Endothelial cell of umbilical vein (primary cell): ENCODE measurements around the gene CUL5. TPM values are rescaled to one million over a fixed set of nuclear protein-coding genes. Genes with fewer than 3 reads are reported as not detected.

ENCODE experiments used
- BruUV-seq: library from RNA; stranded (reverse); fragments of 400-500 nt; replicated peaks from 2 replicates; lab custom pipeline; 2021; lab: Mats Ljungman, UMichigan
- CTCF ChIA-PET: fragments of 300-600, 350-600 bp; sonication (Branson Sonifier 250); formaldehyde crosslinking; loops from one replicate; lab custom pipeline; 2021; ENCODE audit warnings: antibody characterized with exemption, inconsistent platforms; lab: Charles Lee
- POLR2A ChIA-PET: fragments of 300-600, 350-600 bp; sonication (Branson Sonifier 250); formaldehyde crosslinking; loops from one replicate; lab custom pipeline; 2021; ENCODE audit warnings: antibody characterized with exemption, inconsistent platforms; lab: Charles Lee
- DNase-seq: peaks from one replicate; pipeline ENCODE4 v3.0.0-alpha.2; 2011; ENCODE audit warnings: low read depth, low spot score
- FAIRE-seq: peaks from 2 replicates; lab custom pipeline; 2011; peaks lifted over from hg19 to GRCh38; lab: Jason Lieb, UNC
- H2AFZ ChIP-seq: 2 replicates; pipeline ENCODE4 v1.6.0; 2012; ENCODE audit warnings: low read depth, low read length, control low read depth, inconsistent platforms
- H3K27ac ChIP-seq: 2 replicates; pipeline ENCODE4 v1.5.1; 2011; ENCODE audit warnings: low read depth, mild to moderate bottlenecking, control low read depth, low read length, moderate library complexity; ENCODE audit not compliant: insufficient read depth
- H3K27me3 ChIP-seq, 2 experiments: 2 replicates each; pipeline versions ENCODE4 v1.6.0 to v1.6.1; 2011; ENCODE audit warnings: low read length in 2 of 2, mixed read lengths in 1 of 2; ENCODE audit not compliant: control insufficient read depth in 2 of 2, insufficient read depth in 2 of 2
- H3K36me3 ChIP-seq, 2 experiments: 2 replicates in 1 of 2; 3 replicates in 1 of 2; pipeline ENCODE4 v1.5.1; 2011; ENCODE audit warnings: low read length in 2 of 2, mild to moderate bottlenecking in 1 of 2, moderate library complexity in 1 of 2; ENCODE audit not compliant: control insufficient read depth in 2 of 2, insufficient read depth in 2 of 2; ENCODE audit errors: extremely low read depth in 1 of 2
- H3K4me1 ChIP-seq: 3 replicates; pipeline ENCODE4 v1.5.1; 2011; ENCODE audit warnings: mild to moderate bottlenecking, low read length; ENCODE audit not compliant: control insufficient read depth, insufficient read depth; ENCODE audit errors: extremely low read depth
- H3K4me2 ChIP-seq: 2 replicates; pipeline ENCODE4 v1.6.1; 2011; ENCODE audit warnings: low read length, control low read depth, mixed read lengths; ENCODE audit not compliant: insufficient read depth
- H3K4me3 ChIP-seq, 3 experiments: fragments of 200-600 bp in 1 of 3; sonication (generic), shearing (Covaris generic) in 1 of 3; replicated peaks in 1 of 3; 2 replicates each; pipeline ENCODE4 v1.5.1; 2011 to 2016; ENCODE audit warnings: control low read depth in 3 of 3, low read length in 3 of 3, mild to moderate bottlenecking in 2 of 3, inconsistent platforms in 1 of 3, low read depth in 1 of 3, moderate library complexity in 1 of 3; ENCODE audit not compliant: insufficient read depth in 1 of 3
- H3K79me2 ChIP-seq: 2 replicates; pipeline ENCODE4 v1.6.0; 2012; ENCODE audit warnings: low read length, inconsistent platforms; ENCODE audit not compliant: control insufficient read depth, insufficient read depth
- H3K9ac ChIP-seq: replicated peaks from 2 replicates; pipeline ENCODE3; 2011; ENCODE audit warnings: low read length, control low read depth; ENCODE audit not compliant: insufficient read depth; ENCODE audit errors: extremely low read depth
- H3K9me1 ChIP-seq: replicated peaks from 3 replicates; pipeline ENCODE4 v1.6.0; 2011; ENCODE audit warnings: mild to moderate bottlenecking, low read length; ENCODE audit not compliant: control insufficient read depth, insufficient read depth; ENCODE audit errors: extremely low read depth
- H3K9me3 ChIP-seq: replicated peaks from 2 replicates; pipeline ENCODE4 v1.5.1; 2012; ENCODE audit warnings: low read length, inconsistent platforms; ENCODE audit not compliant: control insufficient read depth, insufficient read depth
- H4K20me1 ChIP-seq: replicated peaks from 2 replicates; pipeline ENCODE3; 2011; ENCODE audit warnings: mild to moderate bottlenecking, low read length; ENCODE audit not compliant: control insufficient read depth, insufficient read depth; ENCODE audit errors: extremely low read depth
- EZH2 ChIP-seq: IDR thresholded peaks from 2 replicates; pipeline ENCODE4 v1.6.1; 2012; ENCODE audit warnings: borderline replicate concordance, low read depth, mild to moderate bottlenecking, moderate library complexity, low read length, inconsistent platforms; ENCODE audit not compliant: severe bottlenecking
- FOS ChIP-seq: IDR thresholded peaks from 2 replicates; pipeline ENCODE4 v1.6.1; 2011; ENCODE audit warnings: mild to moderate bottlenecking, low read length, moderate library complexity, borderline replicate concordance; ENCODE audit not compliant: insufficient read depth
- GATA2 ChIP-seq: IDR thresholded peaks from 2 replicates; pipeline ENCODE4 v1.7.0; 2011; ENCODE audit warnings: low read depth, mild to moderate bottlenecking, moderate library complexity, mixed read lengths, low read length; ENCODE audit not compliant: insufficient read length, insufficient read depth
- JUN ChIP-seq: IDR thresholded peaks from 2 replicates; pipeline ENCODE4 v1.6.1; 2011; ENCODE audit warnings: borderline replicate concordance, low read depth; ENCODE audit not compliant: insufficient read length, insufficient read depth
- MAX ChIP-seq: IDR thresholded peaks from 2 replicates; pipeline ENCODE4 v1.6.1; 2011; ENCODE audit not compliant: insufficient read depth, insufficient read length
- MYC ChIP-seq: IDR thresholded peaks from one replicate; pipeline ENCODE4 v1.6.1; 2011; ENCODE audit warnings: mild to moderate bottlenecking, low read depth, low read length
- POLR2A ChIP-seq: IDR thresholded peaks from 2 replicates; pipeline ENCODE4 v1.6.1; 2012; ENCODE audit warnings: low read depth, mild to moderate bottlenecking, control low read depth, low read length
- POLR2AphosphoS5 ChIP-seq: IDR thresholded peaks from 2 replicates; pipeline ENCODE4 v1.6.1; 2012; ENCODE audit warnings: low read depth, mild to moderate bottlenecking, control low read depth, low read length, moderate library complexity; ENCODE audit not compliant: insufficient read depth
- dilution Hi-C: fragments of 300-500 bp; cut with MboI; formaldehyde crosslinking; loops from one replicate; pipeline ENCODE4 v1.15.0; 2019; ENCODE audit warnings: low sequenced_read_pairs; ENCODE audit not compliant: extremely low pct_ligation_motif_present
- intact Hi-C: fragments of 100-400 bp; cut with micrococcal nuclease; formaldehyde crosslinking; loops from one replicate; pipeline ENCODE4 v1.10.0; 2022
- polyA plus RNA-seq, 4 experiments: library from polyadenylated mRNA; depleted of rRNA in 3 of 4; stranded (reverse) in 3 of 4; unstranded in 1 of 4; fragments of >200 nt; gene quantifications; 2 replicates each; pipeline versions ENCODE4 v1.2.1 to v1.2.3, GENCODE V29; 2011 to 2012; ENCODE audit warnings: missing spikeins in 1 of 4
- total RNA-seq: library from RNA; stranded (reverse); gene quantifications from 2 replicates; pipeline ENCODE4 v1.2.3, GENCODE V29; 2021
- TF ChIP-seq, protein P1 (sequence below), 2 donors: IDR thresholded peaks; 1 replicate in 1 of 2; 2 replicates in 1 of 2; pipeline ENCODE4 v1.5.1; 2011; ENCODE audit warnings: low read length in 2 of 2, mild to moderate bottlenecking in 2 of 2, moderate library complexity in 2 of 2, control low read depth in 1 of 2, inconsistent platforms in 1 of 2, low read depth in 1 of 2; ENCODE audit not compliant: insufficient read depth in 1 of 2; ENCODE audit errors: extremely low read depth in 1 of 2

Gene CUL5
- total and polyA plus RNA-seq, 2 donors (not counting 3 experiments of a cell fraction or from before 2014, with no cell fraction given): 9.9 to 36.6 TPM

DNA sequence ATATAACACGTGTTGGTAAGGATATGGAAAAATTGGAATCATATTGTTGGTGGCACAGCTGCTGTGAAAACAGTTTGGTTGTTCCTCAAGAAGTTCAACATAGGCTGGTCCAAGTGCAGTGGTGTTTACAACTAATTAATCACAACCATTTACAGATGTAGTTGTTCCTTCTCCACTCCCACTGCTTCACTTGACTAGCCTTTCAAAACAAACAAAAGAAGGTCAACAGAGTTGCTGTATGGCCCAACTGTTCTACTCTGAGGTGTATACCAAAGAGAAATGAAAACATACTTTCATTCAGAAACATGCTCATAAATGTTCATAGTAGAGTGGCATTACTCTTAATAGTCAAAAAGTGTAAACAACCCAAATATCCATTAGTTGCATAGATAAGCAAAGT is 76.1 kb downstream of the CUL5 start:
- FAIRE-seq (no peak), DNase-seq (no peak)
- H3K36me3 ChIP-seq: peaks cover 0 to 2% of the 10 kb centered on the region in 2 experiments
- CTCF ChIA-PET: no interaction called here
- BruUV-seq: no TSS peak
- no peak overlapping the region for H3K27ac ChIP-seq
- POLR2A ChIA-PET: no interaction called here
- no peak overlapping the region for H2AFZ ChIP-seq
- dilution Hi-C loops (no loop called here), intact Hi-C loops (no loop called here)
- no peaks in the 10 kb centered on the region for H3K27me3 ChIP-seq
- H3K79me2 ChIP-seq: no peaks in the 10 kb centered on the region
- H3K9me3 ChIP-seq: no peaks in the 10 kb centered on the region
- H3K9me1 ChIP-seq: no peaks in the 10 kb centered on the region
- H4K20me1 ChIP-seq: no peaks in the 10 kb centered on the region
- H3K4me1 ChIP-seq: no peaks in the 10 kb centered on the region
- TF ChIP-seq MYC (no peak), FOS (no peak), EZH2 (no peak), POLR2AphosphoS5 (no peak), POLR2A (no peak), GATA2 (no peak), MAX (no peak), JUN (no peak)
- TF ChIP-seq, protein P1, sequence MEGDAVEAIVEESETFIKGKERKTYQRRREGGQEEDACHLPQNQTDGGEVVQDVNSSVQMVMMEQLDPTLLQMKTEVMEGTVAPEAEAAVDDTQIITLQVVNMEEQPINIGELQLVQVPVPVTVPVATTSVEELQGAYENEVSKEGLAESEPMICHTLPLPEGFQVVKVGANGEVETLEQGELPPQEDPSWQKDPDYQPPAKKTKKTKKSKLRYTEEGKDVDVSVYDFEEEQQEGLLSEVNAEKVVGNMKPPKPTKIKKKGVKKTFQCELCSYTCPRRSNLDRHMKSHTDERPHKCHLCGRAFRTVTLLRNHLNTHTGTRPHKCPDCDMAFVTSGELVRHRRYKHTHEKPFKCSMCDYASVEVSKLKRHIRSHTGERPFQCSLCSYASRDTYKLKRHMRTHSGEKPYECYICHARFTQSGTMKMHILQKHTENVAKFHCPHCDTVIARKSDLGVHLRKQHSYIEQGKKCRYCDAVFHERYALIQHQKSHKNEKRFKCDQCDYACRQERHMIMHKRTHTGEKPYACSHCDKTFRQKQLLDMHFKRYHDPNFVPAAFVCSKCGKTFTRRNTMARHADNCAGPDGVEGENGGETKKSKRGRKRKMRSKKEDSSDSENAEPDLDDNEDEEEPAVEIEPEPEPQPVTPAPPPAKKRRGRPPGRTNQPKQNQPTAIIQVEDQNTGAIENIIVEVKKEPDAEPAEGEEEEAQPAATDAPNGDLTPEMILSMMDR (IDR thresholded peaks at IDR 0.05; ENCODE audit: extremely low read depth in 1 of 2, insufficient read depth in 1 of 2, low read depth in 1 of 2, low read length in 2 of 2): no peak
- no peak overlapping the region for H3K9ac ChIP-seq
- no peak overlapping the region for H3K4me2 ChIP-seq
- H3K4me3 ChIP-seq: no peak overlapping the region
